Activated CD4-positive, alpha-beta T cell treated with anti-CD3 and anti-CD28 coated beads, Interleukin-2, amount 50 U/mL, for 24 hours (primary cell): ENCODE data around the gene TPSAB1.
"Not testable (repeated sequence)": the region's sequence is repeated elsewhere in the genome, so short reads cannot be mapped to it uniquely, and the experiment has no call there.

Experiments used
- DNase-seq, 2 donors: peaks; one replicate each; pipeline ENCODE4 v3.0.0-alpha.2; 2020; ENCODE audit warnings: low read depth in 1 of 2, low spot score in 1 of 2

Gene TPSAB1

DNA sequence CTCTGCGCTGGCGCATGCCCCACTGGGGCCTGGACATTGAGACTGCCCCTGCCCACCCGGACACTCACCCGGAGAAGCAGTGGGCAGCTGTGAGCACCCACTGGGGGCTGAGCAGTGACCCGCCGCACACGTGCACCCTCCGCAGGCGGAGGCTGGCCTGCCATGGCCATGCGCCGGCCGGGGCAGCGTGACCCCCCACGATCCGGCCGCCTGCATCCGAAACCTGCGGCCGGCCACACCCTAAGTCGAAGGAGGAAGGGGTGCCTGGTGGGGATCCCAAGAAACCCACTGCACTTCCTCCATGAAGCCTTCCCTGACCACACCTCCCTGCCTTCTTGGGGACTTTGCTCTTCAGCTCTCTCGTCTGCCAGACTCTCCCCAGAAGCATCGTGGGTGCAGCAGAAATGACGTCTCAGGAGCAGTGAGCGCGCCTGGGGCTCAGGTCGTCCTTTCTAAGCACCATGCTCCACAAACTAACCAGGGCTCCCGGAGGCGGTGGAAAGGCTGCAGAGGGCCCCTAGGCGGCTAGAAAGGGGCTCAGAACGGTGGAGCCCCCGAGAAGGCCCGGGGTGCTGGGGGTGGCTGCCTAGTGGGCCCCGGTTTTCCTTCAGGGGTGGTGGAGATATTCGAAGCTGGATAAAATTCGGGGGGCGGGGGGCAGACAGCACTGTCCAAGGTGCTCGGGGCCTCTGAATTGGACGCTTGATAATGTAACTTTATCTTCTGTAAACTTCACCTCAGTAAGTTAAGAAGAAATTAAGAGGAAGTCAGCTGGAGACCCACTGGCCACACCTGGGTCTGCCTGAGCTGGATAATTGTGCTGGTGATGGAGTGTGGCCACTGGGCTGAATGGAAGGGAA, 16.9 kb upstream of the TPSAB1 start:
- no peak for DNase-seq

DNA sequence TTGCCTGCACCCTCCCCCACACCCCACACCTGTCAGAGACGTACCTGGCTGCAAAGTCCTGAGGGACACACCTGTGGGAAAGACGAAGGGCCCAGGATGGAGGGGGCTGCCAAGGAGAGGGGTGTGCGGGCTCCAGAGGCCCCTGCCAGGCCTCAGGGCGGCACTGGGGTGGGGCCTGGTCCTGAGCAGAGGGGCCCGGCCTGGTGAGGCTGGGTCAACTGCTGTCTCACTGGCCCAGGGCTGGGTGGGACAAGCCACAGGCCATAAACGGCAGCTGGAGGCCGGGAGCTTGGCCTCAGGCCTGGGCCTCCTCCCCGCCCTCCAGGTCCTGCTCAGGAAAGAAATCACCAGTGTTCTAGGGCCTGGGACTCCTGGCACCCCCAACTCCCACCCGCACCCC, 15.9 kb upstream of the TPSAB1 start:
- no peak for DNase-seq

DNA sequence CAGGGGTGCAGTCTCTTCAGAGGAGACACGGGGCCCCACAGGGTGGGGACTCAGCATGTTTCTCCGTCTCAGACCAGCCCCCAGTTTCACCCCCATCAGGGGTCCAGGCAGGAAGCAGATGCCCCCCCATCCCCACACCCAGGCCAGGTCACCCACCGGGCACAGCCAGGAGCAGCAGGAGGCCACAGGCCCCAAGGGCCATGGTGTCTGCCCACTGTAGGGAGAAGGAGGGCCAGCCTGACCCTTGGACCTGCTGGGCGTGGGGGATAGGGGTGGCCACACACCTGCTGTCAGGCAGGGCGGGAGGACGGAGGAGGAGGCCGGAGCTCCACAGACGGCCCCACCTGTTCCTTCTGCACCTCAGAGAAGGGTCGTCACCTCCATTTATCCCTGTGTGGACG, 15.5 kb upstream of the TPSAB1 start, which contains the start of gene TPSG1:
TSS of gene TPSG1 (minus strand) at position 218 of the 401 bp plus-strand sequence. CDS start at position 202, 16 bp downstream.
- no peak for DNase-seq

DNA sequence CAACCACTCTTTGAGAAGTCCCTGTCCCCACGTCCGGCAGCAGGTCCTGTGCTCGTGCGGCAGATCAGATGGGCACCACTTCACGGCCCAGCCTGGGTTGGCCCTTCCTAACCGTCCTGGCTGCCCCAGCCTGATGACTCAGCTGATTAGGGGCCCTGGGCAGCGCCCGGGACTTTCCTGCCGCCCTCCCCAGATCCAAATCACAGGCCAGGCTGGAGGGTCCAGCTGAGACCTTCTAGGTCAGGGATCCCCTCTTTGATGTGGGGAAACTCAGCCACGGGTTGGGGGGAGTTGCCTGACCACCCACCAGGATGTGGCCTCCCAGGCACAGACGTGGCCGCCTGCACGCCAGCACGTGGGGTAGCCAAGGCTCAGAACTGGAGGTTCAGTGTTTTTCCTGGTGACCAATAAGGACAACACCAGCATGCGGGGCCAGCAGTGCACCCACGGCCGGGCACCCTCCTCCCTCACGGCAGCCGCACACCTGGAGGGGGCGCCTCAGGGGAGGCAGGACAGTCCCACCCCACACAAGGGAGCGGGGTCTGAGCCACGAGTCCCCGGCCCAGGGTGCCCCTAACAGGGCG, 14.7 kb upstream of the TPSAB1 start:
- not testable (repeated sequence) for DNase-seq

DNA sequence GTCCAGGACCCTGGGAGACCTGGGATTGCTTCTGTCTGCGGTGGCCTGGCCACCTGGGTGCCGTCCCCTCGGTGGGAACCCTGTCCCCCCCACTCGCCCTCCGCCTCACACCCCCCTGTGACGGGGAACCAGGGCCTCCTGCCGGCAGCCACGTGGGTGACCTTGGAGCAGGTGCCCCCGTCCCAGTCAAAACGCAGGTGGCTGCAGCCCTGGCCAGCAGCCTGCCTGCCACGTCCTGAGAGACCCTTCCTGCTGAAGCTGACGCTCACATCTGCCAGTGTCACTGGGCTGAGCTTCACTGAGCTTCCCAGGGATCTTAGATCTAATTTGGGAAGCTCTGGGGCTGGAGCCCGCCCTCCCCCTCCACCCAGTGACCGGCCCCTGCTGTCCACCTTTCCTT, 13.8 kb upstream of the TPSAB1 start:
- not testable (repeated sequence) for DNase-seq

DNA sequence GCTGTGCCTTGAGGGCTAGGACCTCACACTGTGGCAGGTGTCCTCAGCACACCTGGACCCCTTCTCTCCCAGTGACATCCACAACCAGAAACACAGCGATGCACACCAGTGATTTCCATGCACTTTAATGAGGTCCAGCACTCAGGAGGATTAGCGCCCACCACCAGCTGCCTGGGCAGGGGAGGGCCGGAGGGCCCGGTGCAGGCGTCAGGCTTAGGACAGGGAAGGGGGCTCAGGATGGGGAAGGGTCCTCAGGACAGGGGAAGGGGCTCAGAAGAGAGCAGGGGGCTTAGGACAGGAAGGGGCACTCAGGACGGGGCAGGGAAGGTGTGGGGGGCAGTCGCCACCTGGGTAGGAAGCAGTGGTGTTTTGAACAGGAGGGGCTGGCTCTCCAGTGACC, 12.3 kb upstream of the TPSAB1 start:
- not testable (repeated sequence) for DNase-seq

DNA sequence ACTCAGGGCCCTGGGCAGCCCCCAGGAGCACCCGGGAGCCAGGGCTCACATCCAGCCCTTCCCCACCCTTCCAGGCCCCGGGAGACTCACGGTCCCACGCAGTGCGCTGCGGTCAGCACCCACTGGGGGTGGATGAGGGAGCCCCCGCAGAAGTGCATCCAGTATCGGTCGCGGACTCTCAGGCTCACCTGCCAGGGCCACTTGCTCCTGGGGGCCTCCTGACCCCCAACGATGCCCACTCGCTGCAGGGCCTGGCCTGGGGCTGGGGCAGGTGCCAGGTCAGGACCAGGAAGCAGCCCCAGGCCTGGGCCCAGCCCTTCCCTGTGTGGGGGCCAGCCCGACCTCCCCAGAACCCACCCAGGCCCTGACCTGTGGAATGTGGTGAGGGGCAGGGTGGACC, 11.0 kb upstream of the TPSAB1 start:
- not testable (repeated sequence) for DNase-seq

DNA sequence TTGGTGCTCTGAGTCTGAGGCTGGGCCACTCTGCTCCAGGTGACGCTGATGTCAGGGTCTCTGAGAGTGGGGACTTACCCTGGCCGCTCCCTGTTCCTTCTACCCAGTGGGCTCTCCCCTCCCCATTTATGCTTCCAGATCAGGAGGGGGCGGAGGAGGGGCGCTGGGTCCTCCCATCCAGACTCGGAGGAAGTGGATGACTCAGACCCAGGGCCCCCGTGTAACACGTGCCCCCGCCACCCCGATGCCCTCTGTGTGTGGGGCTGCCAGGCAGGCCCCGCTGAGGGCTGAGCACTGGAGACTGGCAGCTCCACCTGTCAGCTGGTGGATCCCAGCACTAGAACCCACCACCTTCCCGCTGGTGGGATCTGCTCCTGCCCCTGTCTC, 10.4 kb upstream of the TPSAB1 start, which contains the start of gene TPSB2:
TSS of gene TPSB2 (minus strand) at position 101 of the 387 bp plus-strand sequence. CDS start 233 bp downstream, outside the sequence.
- not testable (repeated sequence) for DNase-seq

DNA sequence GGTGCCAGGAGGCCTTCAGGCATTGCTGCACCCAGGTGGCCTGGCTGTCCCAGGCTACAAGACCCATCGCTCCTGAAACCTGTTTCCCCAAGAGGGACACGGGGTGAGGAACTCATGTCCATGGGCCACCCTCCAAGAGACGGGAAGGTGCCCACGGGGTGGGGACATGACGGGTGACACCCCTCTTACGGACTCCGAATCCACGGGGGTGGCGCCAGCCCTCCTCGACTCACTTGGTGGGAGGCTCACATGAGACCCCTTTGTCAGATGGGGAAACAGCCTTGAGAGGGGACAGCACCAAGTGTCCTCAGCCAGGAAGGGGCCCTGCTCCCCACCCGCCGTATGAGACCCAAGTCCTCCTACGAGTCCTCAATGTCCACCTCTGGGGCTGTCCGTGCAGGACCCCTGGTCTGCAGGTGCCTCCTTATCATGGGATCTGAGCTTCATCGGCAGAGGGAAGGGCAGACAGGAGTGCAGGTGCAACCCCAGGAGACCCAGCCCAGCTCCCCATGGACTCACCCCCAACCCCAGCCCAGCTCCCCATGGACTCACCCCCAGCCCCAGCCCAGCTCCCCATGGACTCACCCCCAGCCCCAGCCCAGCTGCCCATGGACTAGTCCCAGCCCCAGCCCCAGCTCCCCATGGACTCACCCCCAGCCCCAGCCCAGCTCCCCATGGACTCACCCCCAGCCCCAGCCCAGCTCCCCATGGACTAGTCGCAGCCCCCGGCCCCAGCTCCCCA, 9.9 kb upstream of the TPSAB1 start:
- not testable (repeated sequence) for DNase-seq

DNA sequence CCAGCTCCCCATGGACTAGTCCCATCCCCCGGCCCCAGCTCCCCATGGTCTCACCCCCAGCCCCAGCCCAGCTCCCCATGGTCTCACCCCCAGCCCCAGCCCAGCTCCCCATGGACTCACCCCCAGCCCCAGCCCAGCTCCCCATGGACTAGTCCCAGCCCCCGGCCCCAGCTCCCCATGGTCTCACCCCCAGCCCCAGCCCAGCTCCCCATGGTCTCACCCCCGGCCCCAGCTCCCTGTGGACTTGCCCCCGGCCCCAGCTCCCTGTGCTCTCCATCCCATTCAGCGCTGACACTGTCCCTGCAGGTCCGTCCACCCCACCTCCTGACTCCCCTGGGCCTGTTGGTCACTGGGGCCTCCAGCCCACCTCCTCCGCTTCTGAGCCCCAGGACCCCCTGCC, 9.2 kb upstream of the TPSAB1 start:
- not testable (repeated sequence) for DNase-seq

DNA sequence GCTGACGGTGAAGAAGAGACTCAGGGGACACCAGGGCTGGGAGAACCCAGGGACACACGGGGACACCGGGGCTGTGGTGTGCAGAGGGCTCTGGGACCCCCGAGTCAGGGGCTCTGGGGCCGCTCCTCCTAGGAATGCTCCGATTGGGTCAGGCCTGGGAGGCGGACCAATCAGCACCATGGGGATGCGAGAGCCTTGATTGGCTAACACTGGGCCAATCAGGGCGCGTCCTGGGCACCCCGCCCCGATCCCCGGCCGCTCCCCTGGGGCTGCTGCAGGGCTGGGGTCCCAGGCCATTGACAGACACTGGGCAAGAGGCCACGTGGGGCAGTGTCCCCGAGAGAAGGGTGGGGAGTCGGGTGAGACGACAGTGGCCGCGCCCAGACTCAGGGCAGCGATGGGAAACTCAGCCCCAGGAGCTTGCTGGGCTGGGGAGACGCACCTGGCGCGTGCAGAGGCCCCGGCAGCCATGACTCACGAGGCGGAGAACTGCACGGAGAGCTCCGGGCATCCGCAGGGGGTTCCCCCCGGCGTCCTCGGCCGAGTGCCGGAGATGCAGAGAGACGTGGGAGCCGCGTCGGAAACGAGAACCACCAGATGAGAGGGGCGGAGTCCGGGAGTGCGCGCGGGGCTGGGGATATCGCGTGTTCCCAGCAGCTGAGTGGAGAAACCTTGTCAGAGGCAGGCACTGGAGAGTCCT, 8.3 kb upstream of the TPSAB1 start:
- not testable (repeated sequence) for DNase-seq

DNA sequence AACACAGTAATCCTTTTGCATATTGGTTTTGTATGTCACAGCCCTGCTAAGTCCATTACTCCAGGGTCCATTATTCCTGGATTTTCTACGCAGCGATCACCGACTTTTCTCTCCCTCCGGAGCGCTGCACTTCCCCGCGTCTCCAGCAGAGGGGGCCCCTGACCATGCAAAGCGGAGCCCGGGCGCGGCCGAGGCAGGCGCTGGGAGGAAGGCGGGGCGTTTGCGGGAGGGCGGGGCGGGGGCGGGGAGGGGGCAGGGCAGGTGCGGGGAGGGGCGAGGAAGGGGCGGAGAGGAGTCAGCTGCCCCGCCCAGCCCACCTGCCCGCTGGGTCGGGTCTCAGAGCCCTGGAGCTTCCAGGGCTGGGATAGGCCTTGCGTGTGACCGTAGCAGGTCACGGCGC, 3.8 kb upstream of the TPSAB1 start:
- not testable (repeated sequence) for DNase-seq

DNA sequence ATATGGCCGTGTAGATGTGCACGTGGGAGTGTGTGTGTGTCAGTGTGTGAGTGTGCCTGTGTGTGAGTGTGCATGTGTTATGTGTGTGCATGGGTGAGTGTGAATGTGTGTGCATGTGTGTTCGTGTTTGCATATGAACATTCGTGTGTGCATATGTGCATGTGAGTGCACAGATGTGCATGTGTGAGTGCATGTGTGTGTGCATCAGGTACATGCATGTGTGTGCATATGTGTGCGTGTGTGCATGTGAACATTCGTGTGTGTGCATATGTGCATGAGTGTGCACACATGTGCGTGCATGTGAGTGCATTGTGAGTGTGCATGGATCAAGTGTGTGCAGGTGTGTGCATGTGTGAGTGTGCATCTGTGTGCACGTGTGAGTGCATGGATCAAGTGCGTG, 2.5 kb upstream of the TPSAB1 start:
- no peak for DNase-seq

DNA sequence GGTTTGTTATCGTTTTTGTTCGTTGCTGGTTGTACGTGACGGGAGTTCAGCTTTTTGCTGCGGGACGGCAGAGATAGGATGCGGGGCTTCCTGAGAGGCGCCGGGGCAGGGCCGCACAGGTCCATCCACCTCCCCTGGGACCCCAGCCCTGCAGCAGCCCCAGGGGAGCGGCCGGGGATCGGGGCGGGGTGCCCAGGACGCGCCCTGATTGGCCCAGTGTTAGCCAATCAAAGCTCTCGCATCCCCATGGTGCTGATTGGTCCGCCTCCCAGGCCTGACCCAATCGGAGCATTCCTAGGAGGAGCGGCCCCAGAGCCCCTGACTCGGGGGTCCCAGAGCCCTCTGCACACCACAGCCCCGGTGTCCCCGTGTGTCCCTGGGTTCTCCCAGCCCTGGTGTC, 1.6 kb upstream of the TPSAB1 start:
- not testable (repeated sequence) for DNase-seq

DNA sequence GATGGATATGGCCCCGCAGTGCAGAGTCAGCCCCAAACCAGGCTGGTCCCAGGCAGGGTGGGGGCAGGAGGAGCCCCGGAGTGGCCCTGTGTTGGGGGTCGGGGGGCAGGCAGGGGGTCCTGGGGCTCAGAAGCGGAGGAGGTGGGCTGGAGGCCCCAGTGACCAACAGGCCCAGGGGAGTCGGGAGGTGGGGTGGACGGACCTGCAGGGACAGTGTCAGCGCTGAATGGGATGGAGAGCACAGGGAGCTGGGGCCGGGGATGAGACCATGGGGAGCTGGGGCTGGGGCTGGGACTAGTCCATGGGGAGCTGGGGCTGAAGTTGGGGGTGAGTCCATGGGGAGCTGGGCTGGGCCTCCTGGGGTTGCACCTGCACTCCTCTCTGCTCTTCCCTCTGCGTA, 930 bp upstream of the TPSAB1 start:
- not testable (repeated sequence) for DNase-seq

DNA sequence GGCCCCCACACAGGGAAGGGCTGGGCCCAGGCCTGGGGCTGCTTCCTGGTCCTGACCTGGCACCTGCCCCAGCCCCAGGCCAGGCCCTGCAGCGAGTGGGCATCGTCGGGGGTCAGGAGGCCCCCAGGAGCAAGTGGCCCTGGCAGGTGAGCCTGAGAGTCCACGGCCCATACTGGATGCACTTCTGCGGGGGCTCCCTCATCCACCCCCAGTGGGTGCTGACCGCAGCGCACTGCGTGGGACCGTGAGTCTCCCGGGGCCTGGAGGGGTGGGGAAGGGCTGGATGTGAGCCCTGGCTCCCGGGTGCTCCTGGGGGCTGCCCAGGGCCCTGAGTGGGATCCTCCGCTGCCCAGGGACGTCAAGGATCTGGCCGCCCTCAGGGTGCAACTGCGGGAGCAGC, 576 bp downstream of the TPSAB1 start:
- DNase-seq, result not testable (repeated sequence)

DNA sequence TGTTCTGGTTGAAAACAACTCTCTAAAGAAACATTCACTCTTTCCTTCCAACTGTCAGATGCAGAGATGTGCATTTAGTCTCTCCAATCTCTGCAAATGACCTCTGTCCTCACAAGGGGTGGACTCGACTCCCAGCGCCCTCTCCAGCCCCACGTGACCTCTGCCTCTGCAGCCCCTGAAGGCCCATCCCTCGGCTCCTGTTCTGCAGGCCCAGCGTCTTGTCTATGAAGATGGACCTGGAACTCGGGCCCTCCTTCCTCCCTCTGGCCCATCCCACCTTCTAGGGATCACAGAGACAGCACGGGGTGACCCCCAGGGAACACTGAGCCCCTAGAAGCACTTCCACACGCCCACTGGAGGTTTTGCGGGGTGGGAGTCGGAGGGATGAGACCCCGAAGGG, 2.9 kb downstream of the TPSAB1 start:
- not testable (repeated sequence) for DNase-seq

DNA sequence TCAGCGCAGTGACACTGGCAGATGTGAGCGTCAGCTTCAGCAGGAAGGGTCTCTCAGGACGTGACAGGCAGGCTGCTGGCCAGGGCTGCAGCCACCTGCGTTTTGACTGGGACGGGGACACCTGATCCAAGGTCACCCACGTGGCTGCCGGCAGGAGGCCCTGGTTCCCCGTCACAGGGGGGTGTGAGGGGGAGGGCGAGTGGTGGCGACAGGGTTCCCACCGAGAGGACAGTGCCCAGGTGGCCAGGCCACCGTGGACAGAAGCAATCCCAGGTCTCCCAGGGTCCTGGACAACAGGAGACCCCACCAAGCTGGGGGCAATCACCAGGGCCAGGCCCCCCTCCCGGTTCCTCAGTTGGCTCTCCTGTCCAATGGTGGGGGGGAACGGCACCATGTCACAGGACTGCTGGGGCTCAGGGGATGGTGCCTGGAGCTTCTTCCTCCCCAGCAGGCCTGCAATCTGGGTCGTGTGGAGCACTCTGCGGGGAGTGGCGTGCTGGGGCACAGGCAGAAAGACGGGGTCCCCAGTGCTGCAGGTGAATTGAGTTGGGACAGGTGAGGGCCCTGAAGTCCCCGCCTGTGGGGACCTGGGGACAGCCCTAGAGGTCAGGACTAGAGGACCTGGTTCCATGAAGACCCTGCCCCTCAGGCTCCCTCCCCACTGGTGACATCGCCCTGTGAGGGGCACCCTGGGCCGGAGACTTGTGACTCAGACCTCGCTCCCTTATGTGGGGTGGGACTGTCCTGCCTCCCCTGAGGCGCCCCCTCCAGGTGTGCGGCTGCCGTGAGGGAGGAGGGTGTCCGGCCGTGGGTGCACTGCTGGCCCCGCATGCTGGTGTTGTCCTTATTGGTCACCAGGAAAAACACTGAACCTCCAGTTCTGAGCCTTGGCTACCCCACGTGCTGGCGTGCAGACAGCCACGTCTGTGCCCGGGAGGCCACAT, 3.7 kb downstream of the TPSAB1 start:
- DNase-seq, result not testable (repeated sequence)

DNA sequence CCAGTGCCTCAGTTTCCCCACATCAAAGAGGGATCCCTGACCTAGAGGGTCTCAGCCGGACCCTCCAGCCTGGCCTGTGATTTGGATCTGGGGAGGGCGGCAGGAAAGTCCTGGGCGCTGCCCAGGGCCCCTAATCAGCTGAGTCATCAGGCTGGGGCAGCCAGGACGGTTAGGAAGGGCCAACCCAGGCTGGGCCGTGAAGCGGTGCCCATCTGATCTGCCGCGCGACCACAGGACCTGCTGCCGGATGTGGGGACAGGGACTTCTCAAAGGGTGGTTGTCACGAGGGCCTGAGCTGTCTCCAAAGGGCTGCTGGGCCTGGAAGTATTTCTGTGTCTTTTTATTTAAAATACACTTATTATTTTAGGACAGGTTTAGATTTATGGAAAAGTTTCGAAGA, 4.4 kb downstream of the TPSAB1 start:
- DNase-seq, result no peak

DNA sequence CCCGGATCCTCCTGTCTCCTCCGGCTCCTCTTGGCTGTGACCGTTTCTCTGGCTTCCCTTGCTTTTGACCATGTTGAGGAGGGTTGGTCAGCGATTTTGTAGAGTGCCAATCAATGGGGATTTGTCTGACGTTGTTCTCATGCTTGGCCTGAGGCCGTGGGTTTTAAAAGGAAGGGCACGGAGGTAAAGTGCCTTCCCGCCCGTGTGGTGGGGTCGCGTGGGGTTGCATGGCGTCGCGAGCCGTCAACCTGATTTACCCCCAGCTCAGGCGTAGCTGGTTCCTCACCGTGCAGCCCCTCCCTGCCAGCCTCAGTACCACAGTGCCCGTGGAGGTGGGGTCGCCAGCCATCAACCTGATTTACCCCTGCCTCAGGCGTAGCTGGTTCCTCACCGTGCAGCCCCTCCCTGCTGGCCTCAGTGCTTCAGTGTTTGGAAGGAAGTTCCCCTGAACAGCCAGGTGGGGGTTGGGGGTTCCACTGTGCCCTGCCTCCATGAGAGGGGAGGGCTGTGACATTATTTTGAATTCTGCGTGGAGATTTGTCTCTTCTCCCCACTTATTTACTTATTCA, 5.0 kb downstream of the TPSAB1 start:
- no peak for DNase-seq
